GM04503 (cell line): ENCODE data around the gene SLC8B1.
A peak's percentile ranks its signal among the peaks of the same experiment; 100 is the strongest.

Experiments
- DNase-seq: peaks from one replicate; pipeline ENCODE4 v3.0.0-alpha.2; 2012; ENCODE audit warnings: low read depth

The SLC8B1 gene

DNA sequence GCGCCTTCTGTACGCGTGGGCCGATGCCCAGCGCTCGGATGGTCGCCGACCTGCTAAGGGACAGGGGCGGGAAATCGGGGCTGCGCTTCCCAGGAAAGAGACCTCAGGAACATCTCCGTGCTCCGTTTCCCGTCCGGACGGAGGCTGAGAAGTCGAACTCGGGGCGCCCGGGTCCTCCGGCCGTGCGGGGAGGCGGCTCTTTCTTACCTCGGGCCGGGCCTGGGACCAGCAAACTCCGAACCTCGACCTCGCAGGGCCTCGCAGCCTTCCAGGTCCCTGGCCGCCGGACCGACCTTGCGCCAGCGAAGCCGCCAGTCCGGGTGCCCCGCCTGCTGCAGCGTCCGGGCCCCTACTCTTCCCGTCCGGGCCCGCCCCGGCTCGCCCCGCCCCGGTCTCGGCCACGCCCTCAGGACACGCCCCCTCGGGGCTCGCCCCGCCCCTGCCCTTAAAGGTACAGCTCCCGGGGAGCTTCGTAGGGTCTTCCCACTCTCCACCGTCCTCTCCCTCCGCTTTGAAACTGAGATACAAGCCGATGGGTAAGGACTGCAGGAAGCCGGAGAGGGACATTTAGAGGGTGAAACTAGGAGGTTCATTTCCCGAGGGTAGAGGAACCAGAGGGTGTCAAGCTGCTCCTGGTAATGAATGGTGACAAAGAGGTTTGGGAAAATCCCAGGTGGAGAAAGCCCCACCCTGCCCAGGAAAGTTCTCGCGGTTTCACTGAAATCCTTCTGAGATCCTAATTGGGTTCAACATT, at the start of gene SLC8B1:
Gene SLC8B1, minus strand, starts transcription at position 324 of the 754 bp plus-strand sequence. CDS start 2,231 bp downstream, outside the sequence.
- DNase-seq = no peak

GRCh38 chr12:113382206-113382605, 47.3 kb upstream of the SLC8B1 start:
- no peak for DNase-seq

DNA sequence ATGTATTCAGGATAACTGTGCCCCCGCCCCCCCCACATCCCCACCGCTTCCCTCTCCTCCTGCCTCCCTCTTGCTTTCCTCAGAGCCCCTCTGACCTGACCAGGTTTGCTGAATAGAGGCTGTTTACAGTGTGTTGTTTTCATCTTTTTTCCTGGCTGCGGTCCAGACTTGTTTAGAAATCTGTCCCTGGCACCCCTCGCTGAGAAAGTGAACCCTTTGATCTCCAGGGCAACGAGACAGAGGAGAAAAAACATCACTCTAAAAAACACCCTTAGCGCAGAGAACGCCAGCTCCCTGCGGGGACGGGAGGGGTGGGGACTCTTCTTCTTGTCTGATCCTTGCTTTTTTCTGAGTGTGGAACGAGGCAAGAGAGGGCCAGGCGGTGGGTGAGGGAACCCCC, 46.3 kb upstream of the SLC8B1 start:
- no peak for DNase-seq

- no peak for DNase-seq
Measured at GRCh38 chr12:113378291-113378690, 43.4 kb upstream of the SLC8B1 start.

DNA sequence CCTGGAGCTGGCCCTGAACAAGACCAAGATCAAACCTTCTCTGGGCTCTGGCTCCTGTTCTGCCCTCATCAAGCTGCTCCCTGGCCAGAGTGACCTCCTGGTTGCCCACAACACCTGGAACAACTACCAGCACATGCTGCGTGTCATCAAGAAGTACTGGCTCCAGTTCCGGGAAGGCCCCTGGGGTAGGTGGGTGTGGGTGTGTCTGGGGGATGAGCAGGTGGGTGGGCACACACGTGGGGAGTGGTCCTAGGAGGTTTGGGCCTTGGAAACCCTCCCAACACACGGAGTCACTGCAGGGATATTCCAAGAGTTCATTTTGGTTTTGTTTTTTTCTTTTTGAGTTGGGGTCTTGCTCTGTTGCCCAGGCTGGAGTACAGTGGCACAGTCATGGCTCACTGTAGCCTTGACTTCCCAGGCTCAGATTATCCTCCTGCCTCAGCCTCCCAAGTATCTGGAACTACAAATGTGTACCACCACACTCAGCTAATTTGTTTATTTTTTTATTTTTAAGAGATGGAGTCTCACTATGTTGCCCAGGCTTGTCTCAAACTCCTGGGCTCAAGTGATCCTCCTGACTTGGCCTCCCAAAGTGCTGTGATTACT, 40.0 kb upstream of the SLC8B1 start:
- DNase-seq = no peak

- no peak for DNase-seq
Measured at GRCh38 chr12:113373969-113374368, 39.1 kb upstream of the SLC8B1 start.

DNA sequence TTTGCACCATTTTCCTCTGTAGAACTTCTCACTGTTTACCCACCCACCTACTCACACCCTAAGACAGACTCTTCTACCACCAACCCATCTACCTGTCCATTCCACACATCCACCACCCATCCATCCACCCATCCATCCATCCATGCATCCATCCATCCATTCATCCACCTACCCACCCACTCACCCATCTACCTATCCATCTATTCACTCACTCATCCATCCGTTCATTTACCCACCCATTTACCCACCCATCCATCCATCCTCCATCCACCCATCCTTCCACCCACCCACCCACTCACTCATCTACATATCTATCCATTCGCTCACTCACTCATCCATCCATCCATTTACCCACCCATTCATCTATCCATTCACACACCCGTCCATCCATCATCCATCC, 38.5 kb upstream of the SLC8B1 start:
- DNase-seq = no peak

DNA sequence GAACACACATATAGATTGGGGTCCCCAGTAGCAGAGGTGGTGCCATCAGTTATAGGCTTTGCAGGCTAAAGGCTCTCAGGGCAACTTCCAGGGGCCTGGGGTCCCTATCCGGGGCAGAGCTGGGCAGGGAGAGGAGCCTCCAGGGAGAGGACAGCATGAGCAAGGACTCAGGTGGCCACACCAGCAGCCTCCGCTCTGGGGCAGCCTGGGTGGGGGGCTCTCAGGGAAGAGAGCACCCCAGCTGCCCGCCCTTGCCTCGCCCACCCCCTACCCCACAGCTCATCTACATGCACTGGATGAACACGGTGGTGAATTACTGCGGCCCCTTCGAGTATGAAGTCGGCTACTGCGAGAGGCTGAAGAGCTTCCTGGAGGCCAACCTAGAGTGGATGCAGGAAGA, 37.5 kb upstream of the SLC8B1 start:
- no peak for DNase-seq

GRCh38 chr12:113371808-113372207, 36.9 kb upstream of the SLC8B1 start:
- DNase-seq = no peak

DNA sequence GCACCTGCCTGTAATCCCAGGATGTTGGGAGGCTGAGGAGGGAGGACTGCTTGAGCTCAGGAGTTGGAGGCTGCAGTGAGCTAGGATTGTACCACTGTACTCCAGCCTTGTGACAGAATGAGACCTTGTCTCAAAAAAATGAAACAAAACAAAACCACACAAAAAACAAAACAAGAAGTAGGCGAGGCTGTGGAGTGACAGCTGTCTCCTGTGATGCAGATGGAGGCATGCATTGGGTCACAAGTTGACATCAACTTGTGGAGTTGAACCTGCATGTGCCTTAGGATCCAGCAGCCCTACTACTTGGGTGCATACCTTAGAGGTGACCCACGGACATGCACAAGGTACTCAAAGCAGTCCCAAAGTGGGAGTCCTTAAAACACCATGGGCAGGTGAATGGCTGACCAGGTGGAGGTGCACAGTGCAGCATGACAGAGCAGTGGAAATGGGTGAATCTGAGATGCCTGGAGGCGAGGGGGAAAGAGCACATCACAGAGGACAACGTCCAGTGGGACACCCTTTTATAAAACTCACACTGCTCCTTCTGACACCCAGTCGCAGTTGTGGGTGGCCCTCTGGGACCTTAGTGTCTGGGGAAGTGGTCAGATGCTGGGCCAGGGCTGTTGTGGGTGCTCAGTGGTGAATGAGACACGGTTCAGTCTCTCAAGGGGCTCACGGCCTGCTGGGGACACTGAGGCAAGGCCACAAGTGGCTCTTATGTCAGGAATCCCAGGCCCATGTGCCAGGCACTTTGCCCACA, 36.2 kb upstream of the SLC8B1 start:
- no peak for DNase-seq

DNA sequence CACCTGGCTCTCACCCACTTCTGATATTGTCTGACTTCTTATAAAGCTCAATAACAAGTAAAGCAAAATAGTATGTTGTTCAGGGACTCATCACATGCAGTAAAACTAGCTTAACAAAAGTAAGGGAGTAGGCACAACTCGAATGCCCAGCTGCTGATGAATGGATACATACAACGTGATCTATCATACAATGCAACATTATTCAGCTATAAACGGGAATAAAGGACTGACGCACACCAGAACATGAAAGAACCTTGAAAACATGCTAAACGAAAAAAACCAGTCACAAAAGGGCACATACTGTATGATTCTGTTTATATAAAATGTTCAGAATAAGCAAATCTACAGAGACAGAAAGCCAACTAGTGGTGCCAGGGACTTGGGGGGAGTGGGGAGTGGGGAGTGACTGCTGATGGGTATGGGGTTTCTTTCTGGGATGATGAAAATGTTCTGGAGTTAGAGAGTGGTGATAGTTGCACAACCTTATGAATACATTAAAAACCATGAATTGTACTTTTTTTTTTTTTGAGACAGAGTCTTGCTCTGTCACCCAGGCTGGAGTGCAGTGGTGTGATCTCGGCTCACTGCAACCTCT, 34.6 kb upstream of the SLC8B1 start:
- DNase-seq = no peak

DNA sequence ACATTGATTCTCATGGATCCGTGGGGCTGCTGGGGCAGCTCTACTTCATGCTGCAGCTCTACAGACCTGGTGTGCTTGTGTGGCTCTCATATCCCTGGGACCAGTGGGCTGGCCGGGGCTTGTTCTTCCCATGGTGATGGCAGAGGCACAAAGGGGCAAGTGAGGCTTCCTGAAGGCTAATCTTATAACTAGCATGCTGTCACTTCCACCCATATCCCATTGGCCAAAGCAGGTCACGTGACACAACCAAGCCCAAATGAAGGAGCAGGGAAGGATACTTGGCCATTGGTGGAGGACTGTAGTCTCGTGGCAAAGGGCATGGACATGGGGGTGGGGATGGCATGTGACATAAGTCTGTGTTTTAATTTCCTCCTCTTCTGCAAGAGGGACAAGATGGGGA, 33.4 kb upstream of the SLC8B1 start:
- no peak for DNase-seq

GRCh38 chr12:113366827-113367226, 31.9 kb upstream of the SLC8B1 start:
- DNase-seq = peak; percentile 2

DNA sequence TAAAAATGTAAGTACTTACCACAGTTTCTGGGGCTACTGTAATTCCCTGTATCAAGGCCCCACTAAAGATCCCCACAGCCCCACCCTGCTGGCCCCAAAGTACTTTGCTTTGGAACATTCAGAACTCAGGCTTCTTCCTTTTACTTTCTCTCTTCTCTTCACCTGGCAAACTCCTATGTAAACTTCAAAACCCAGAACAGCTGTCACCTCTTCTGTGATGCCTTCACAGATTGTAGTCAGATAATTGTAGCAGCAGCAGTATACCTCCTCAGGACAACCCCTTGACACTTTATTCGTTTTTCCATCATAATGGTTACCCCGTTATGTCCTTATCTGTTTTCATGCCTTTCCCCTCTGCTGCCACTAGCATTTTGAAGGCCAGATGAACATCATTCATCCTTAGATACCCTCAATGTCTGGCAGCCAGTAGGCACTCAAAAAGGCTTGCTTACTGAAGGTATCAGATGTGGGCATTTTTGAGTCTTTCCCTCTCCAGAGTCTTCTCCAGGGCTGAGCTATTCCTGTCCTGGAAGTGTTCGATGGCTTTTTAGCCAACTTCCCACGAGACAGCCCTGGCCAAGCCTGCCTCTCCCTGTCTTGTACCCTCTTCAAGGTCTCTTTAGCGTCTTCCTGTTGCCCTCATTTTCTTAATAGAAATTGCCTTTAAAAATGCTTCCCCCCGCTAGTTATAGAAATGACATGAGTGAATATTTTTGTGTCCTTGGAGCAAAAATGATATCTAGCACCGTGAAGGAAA, 30.9 kb upstream of the SLC8B1 start:
- no peak for DNase-seq

DNA sequence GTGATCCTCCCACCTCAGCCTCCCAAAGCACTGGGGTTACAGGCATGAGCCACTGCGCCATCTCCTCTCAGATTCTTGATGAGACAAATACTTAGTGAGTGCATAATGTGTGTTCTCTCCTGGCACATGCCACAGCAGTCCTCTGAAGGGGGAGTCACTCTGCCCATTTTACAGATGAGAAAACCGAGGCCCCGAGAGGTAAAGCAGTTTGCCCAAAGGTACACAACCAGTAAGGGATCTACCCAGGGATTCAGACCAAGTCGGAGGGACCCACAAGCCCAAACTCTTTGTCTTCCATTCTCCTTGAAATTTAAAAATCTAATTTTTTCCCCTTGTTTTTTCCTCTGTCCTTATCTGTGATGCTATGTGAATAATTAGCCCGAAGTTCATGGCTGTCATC, 29.8 kb upstream of the SLC8B1 start:
- DNase-seq = no peak

GRCh38 chr12:113361574-113362370, 26.9 kb upstream of the SLC8B1 start:
- DNase-seq = no peak

- DNase-seq = no peak
Measured at GRCh38 chr12:113359939-113360748, 25.2 kb upstream of the SLC8B1 start.

GRCh38 chr12:113359133-113359938, 24.4 kb upstream of the SLC8B1 start:
- no peak for DNase-seq

- peak; percentile 52 for DNase-seq
Measured at GRCh38 chr12:113358381-113359132, 23.6 kb upstream of the SLC8B1 start, which contains the start of gene PLBD2. PLBD2 (plus strand) TSS chr12:113358587; CDS start chr12:113358601, 14 bp downstream.
